ENCODE data around the gene TEK.

DNA sequence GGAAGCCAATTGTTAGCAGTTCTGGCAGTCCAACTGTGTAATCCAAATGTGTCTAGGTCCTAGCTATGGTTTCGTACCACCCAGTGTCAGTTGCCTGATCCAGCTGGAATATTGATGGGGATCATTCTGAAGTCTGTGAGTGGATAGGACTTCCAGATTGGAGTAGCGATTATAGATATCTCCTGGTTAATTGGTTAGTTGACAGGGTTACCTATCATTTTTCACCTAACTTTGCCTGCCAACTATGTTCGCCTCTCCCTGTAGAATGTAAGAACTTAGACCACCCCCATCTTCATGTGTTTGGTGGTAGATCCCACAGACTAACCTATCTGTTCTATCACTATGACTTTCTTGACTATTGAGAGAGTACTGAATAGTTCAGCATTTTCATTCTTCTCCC is 59.9 kb downstream of the TEK start:
- no peak for TF ChIP-seq CTCF (IDR thresholded peaks at IDR 0.05)
- no peak for TF ChIP-seq POLR2A (IDR thresholded peaks at IDR 0.05)

All from esophagus squamous epithelium (tissue), 4 donors.